Heart right ventricle (tissue), 16 donors: ENCODE data around the gene DBN1. TPM values are rescaled to one million over a fixed set of nuclear protein-coding genes. Genes with fewer than 3 reads are reported as not detected.
A peak's percentile ranks its signal among the peaks of the same experiment; 100 is the strongest.

Experiments used
- ATAC-seq, 8 donors: fragments of 200-7000 bp; cut with Tn5 transposase; one replicate each; pipeline ENCODE4 v1.9.1; 2020; ENCODE audit warnings: mild to moderate bottlenecking in 8 of 8, moderate library complexity in 8 of 8, moderate number of reproducible peaks in 1 of 8
- DNase-seq, 2 donors: peaks; one replicate each; pipeline ENCODE4 v3.0.0-alpha.2; 2020
- H3K27ac ChIP-seq, 10 donors: fragments of 200-600 bp; sonication (generic) in 2 of 10; one replicate each; pipeline versions ENCODE4 v1.5.0 to v1.8.0; 2020 to 2022; ENCODE audit warnings: mild to moderate bottlenecking in 3 of 10
- H3K27me3 ChIP-seq, 7 donors: fragments of 200-600 bp; one replicate each; pipeline ENCODE4 v1.8.0; 2021 to 2022; ENCODE audit warnings: mild to moderate bottlenecking in 2 of 7
- H3K36me3 ChIP-seq, 9 donors: fragments of 200-600 bp; sonication (generic) in 1 of 9; one replicate each; pipeline versions ENCODE4 v1.5.0 to v1.8.0; 2020 to 2022; ENCODE audit warnings: mild to moderate bottlenecking in 2 of 9
- H3K4me1 ChIP-seq, 9 donors: fragments of 200-600 bp; sonication (generic) in 1 of 9; one replicate each; pipeline versions ENCODE4 v1.5.0 to v1.8.0; 2020 to 2022; ENCODE audit warnings: mild to moderate bottlenecking in 4 of 9
- H3K4me3 ChIP-seq, 10 donors: fragments of 200-600 bp; sonication (generic) in 2 of 10; one replicate each; pipeline versions ENCODE4 v1.5.0 to v1.8.0; 2020 to 2022; ENCODE audit warnings: mild to moderate bottlenecking in 7 of 10, moderate library complexity in 2 of 10
- H3K9me3 ChIP-seq, 11 donors: fragments of 200-600 bp in 10 of 11; sonication (generic) in 2 of 11; one replicate each; pipeline versions ENCODE4 v1.5.0 to v1.8.0; 2013 to 2022; ENCODE audit warnings: mild to moderate bottlenecking in 2 of 11, control low read depth in 1 of 11, moderate library complexity in 1 of 11
- CTCF ChIP-seq, 9 donors: fragments of 200-600 bp; sonication (generic) in 2 of 9; IDR thresholded peaks; one replicate each; pipeline versions ENCODE4 v1.5.0 to v1.8.0; 2021 to 2022; ENCODE audit warnings: antibody characterized with exemption in 9 of 9, mild to moderate bottlenecking in 5 of 9, moderate library complexity in 1 of 9
- WGBS, 2 donors: extraction: QIAGEN DNeasy Blood & Tissue Kit; methylation state at CpG; one replicate each; pipeline ENCODE4 v1.1.7; 2013; ENCODE audit warnings: inconsistent platforms in 1 of 2; 5-methylcytosine and 5-hydroxymethylcytosine counted together
- intact Hi-C, 10 donors: fragments of 100-400 bp; cut with DNase I; formaldehyde crosslinking; loops; one replicate each; pipeline versions ENCODE4 v1.11.1 to v1.14.2; 2022
- polyA plus RNA-seq, 2 donors: library from polyadenylated mRNA; stranded (reverse); fragments of 200-250 nt; gene quantifications; one replicate each; pipeline ENCODE4 v1.2.3, GENCODE V29; 2013
- total RNA-seq, 10 donors: library from RNA; stranded (reverse); fragmentation: NEBNext Ultra II Directional in 3 of 10; extraction: Animal tissue kit (Norgen Biotek cat#: 25700) in 3 of 10; gene quantifications; one replicate each; pipeline versions ENCODE4 v1.2.1 to v1.2.4, GENCODE V29; 2021 to 2023
- donor health status: Arrhythmogenic right ventricular cardiomyopathy.
- donor health status: ischemic (EF 13 %, LVEDD 7.1; RV severe dilation, severe dysfunction).
- donor health status: healthy with polysubstance abuse.
- donor health status: DM: no; HTN: yes; CAD: no.
- donor health status: DM: no; HTN: no; CAD: no.
- donor health status: ischemic (EF 25% LVEDD 6.9; RV normal size, moderate dysfunction).
- donor health status: ischemic (EF 25% LVEDD 5.7; RV mildly dilated, moderate dysfunction).
- donor health status: healthy.
- donor health status: DM: yes; HTN: yes; CAD: no.
- donor health status: Ischemic cardiomyopathy.
- donor health status: ischemic (EF 35%, LVEDD 5.7; RV mildly dilated, moderate dysfunction).
- donor health status: nonischemic (EF 11% LVEDD 7.7; RV severe dilation, severe dysfunction).
- donor health status: DM: yes; HTN: yes; CAD: no.
- donor health status: PGD.
- donor health status: ischemic (EF 29% LVEDD 5.4; RV normal size, mild dysfunction).
- donor health status: nonischemic (EF 23%, LVEDD 6.1; RV moderate dilation, normal function).

The DBN1 gene
- total and polyA plus RNA-seq, 12 donors: 13.1 to 52.9 (median 19.4) TPM

DNA sequence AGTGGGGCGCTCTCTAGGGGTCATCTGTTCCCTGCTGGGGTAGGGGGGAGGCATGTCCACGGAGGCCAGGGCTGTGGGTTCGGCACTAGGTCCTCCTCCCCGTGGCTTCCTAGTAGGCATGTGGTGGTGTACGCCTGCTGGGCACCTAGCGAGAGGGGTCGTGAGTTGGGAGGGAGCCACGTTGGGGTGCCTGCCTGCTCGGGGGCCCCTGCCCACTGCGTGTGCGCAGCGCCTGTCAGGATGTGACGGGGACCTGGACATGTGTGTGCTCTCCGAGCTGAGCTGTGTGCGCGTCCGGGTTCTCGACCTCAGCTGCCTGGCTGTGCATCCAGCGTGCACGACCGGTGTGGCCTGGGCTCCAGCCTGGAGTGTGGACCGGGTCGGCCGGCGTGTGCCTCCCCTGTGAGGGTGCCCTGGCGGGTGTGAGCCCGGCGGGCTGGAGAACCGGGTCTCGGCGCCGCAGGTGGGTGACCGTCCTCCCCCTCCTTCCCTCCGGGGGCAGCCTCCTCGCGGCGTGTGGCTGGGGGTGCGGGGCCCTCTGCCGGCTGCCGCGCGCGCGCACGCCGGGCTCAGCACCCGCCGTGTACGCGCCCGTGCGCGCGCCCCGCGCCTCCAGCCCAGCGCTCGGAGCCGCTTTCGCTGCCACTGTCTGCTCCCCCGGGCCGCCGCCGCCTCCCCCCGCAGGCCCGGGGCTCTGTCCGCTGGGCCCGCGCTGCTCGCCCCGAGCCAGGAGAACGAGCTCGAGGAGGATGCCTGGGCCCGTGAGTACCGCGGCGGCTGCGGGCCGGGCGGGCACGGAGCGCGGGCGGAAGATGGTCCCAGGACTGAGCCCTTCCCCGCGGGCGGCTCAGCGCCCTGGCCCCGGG, 27.0 kb downstream of the DBN1 start, which contains the start of gene PRR7:
TSS of gene PRR7 (plus strand) at position 615 of the 866 bp plus-strand sequence. CDS start 8,254 bp downstream, outside the sequence.
- peak within 1 kb of the TSS in 5 of 10 donors; percentile 4 to 68 (median 51) for H3K27ac ChIP-seq
- intact Hi-C loops: loop anchor here in 1 of 10 donors (2.0 kb wide), 1 partner anchor 14 kb away; no protein-coding TSS in a partner anchor
- WGBS, 2 donors: 1% methylated on average over 71 to 89 of the region's 89 CpGs

GRCh38 chr5:177445917-177446199, 27.6 kb downstream of the DBN1 start:
- H3K9me3 ChIP-seq: no peaks in the 10 kb centered on the region
- TF ChIP-seq CTCF (IDR thresholded peaks at IDR 0.05): no peak
- H3K36me3 ChIP-seq: peaks cover 0 to 24% (median 0%) of the 10 kb centered on the region in 9 donors
- H3K27me3 ChIP-seq: peaks cover 0 to 44% (median 2%) of the 10 kb centered on the region in 7 donors
- H3K4me3 ChIP-seq: peak overlapping the region in 6 of 10 donors; percentile 58 to 73 (median 62)
- ATAC-seq (no peak), DNase-seq (no peak)
- 4 to 11% methylated on average over 8 of the region's 8 CpGs for WGBS, 2 donors
- peaks cover 13 to 36% (median 25%) of the 10 kb centered on the region in 9 donors for H3K4me1 ChIP-seq
- H3K27ac ChIP-seq: peak overlapping the region in 1 of 10 donors; percentile 68
- intact Hi-C loops: loop anchor here in 1 of 10 donors (2.0 kb wide), 1 partner anchor 13 kb away; no protein-coding TSS in a partner anchor

More for the DNA sequence above, 27.0 kb downstream of the DBN1 start, which contains the start of gene PRR7:
- TF ChIP-seq CTCF (IDR thresholded peaks at IDR 0.05): peak in 1 of 9 donors; percentile 13
- ATAC-seq (peak; percentile 46 to 76 (median 64)), DNase-seq (peak; percentile 31 to 64)
- peaks cover 0 to 47% (median 2%) of the 10 kb centered on the region in 7 donors for H3K27me3 ChIP-seq
- peaks cover 0 to 18% (median 0%) of the 10 kb centered on the region in 9 donors for H3K36me3 ChIP-seq
- peak within 1 kb of the TSS; percentile 50 to 74 (median 61) for H3K4me3 ChIP-seq
- peaks cover 13 to 36% (median 25%) of the 10 kb centered on the region in 9 donors for H3K4me1 ChIP-seq
- H3K9me3 ChIP-seq: no peaks in the 10 kb centered on the region

DNA sequence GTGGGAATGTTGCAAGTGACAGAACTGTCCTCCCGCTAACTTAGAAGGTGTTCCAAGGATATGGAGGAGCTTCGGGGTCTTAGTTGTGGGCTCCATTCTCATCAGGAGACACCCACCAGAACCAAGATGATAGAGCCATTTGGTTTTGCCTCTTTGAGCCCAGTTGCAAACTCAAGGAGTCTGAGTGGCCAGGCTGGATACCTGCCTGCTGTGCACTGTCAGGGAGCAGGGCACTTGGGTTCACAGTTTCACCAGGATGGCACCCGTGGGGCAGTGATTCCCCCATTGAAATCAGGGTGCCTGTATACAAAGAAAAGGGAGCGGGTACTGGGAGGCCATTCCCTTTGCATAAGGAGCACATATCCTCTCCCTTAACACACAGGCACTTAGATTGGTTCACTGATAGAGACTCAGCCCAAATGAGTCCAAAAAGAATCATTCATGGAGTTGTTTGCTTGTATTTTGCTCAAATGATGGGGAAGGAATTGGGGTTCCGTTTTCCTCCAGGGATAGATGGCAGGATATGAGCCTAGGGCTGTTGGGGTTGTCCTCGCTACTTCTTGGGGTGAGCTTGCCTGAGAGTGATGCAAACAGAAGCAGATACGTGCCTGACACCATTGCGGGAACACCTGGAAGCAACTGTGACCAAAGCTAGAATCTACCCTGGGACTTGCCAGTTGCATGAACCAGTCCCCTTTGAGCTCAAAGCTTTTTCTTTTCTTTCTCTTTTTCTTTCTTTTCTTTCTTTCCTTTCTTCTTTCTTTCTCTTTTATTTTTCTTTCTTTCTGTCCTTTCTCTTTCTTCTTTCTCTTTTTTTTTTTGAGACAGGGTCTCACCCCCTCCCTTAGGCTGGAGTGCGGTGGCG, 28.1 kb downstream of the DBN1 start:
- WGBS, 2 donors: 60 to 63% methylated on average over 10 of the region's 10 CpGs
- no peak for DNase-seq
- ATAC-seq: no peak
- intact Hi-C loops: no loop called here
- no peak overlapping the region for H3K4me3 ChIP-seq
- H3K36me3 ChIP-seq: peaks cover 0 to 29% (median 0%) of the 10 kb centered on the region in 9 donors
- TF ChIP-seq CTCF (IDR thresholded peaks at IDR 0.05): no peak
- H3K9me3 ChIP-seq: no peaks in the 10 kb centered on the region
- peaks cover 0 to 38% (median 2%) of the 10 kb centered on the region in 7 donors for H3K27me3 ChIP-seq
- peaks cover 13 to 36% (median 21%) of the 10 kb centered on the region in 9 donors for H3K4me1 ChIP-seq
- peak overlapping the region in 1 of 10 donors; percentile 68 for H3K27ac ChIP-seq
